Adrenal gland (tissue), 5 donors: ENCODE measurements around the gene NAV2.
A peak's percentile ranks its signal among the peaks of the same experiment; 100 is the strongest.

Experiments used
- POLR2A ChIP-seq, 2 donors: fragments of 450-650 bp; IDR thresholded peaks; one replicate each; pipeline ENCODE4 v1.6.1; 2017; ENCODE audit warnings: antibody characterized with exemption in 2 of 2, mild to moderate bottlenecking in 2 of 2, moderate library complexity in 1 of 2
- TF ChIP-seq, protein P1 (sequence below), 6 experiments: fragments of 450-650 bp in 4 of 6; fragments of 200-600 bp in 2 of 6; sonication (generic) in 1 of 6; IDR thresholded peaks; 1 replicate in 5 of 6; 2 replicates in 1 of 6; pipeline versions ENCODE4 v1.5.1 to v1.8.0; 2016 to 2021; ENCODE audit warnings: antibody characterized with exemption in 6 of 6, mild to moderate bottlenecking in 2 of 6, moderate library complexity in 1 of 6
- donor health status: DM: no; HTN: no; CAD: no.

DNA sequence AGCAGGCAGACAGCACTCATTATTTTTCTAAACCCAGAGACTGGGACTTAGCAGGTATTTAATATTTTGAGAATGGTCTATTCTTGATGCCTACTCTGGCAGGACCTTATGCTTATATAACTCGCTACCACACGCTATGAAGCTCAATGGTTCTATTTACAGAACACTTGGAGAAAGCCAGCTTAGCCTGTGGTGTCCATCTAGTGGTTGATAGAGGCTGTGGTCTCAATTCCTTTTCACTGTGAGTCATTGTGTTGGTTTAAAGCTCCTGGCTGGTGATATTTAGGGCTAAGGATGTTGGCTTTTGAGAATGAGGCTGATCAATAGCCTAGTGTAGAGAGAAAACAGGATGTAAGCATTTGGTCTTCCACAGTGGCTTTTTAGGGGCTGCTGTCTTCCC lies 241.3 kb downstream of the NAV2 start:
- TF ChIP-seq, protein P1, sequence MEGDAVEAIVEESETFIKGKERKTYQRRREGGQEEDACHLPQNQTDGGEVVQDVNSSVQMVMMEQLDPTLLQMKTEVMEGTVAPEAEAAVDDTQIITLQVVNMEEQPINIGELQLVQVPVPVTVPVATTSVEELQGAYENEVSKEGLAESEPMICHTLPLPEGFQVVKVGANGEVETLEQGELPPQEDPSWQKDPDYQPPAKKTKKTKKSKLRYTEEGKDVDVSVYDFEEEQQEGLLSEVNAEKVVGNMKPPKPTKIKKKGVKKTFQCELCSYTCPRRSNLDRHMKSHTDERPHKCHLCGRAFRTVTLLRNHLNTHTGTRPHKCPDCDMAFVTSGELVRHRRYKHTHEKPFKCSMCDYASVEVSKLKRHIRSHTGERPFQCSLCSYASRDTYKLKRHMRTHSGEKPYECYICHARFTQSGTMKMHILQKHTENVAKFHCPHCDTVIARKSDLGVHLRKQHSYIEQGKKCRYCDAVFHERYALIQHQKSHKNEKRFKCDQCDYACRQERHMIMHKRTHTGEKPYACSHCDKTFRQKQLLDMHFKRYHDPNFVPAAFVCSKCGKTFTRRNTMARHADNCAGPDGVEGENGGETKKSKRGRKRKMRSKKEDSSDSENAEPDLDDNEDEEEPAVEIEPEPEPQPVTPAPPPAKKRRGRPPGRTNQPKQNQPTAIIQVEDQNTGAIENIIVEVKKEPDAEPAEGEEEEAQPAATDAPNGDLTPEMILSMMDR (IDR thresholded peaks at IDR 0.05), result peak in 5 of 6 experiments; percentile 13 to 28 (median 23)
- no peak for TF ChIP-seq POLR2A (IDR thresholded peaks at IDR 0.05)
